ENCODE measurements around the gene CDK5. TPM values are rescaled to one million over a fixed set of nuclear protein-coding genes. Genes with fewer than 3 reads are reported as not detected.

The CDK5 gene
- total and polyA plus RNA-seq, 9 of the 15 experiments (the other 6 are each of a cell fraction or from before 2014, with no cell fraction given) = 3.2 to 38.0 (median 27.5) TPM

DNA sequence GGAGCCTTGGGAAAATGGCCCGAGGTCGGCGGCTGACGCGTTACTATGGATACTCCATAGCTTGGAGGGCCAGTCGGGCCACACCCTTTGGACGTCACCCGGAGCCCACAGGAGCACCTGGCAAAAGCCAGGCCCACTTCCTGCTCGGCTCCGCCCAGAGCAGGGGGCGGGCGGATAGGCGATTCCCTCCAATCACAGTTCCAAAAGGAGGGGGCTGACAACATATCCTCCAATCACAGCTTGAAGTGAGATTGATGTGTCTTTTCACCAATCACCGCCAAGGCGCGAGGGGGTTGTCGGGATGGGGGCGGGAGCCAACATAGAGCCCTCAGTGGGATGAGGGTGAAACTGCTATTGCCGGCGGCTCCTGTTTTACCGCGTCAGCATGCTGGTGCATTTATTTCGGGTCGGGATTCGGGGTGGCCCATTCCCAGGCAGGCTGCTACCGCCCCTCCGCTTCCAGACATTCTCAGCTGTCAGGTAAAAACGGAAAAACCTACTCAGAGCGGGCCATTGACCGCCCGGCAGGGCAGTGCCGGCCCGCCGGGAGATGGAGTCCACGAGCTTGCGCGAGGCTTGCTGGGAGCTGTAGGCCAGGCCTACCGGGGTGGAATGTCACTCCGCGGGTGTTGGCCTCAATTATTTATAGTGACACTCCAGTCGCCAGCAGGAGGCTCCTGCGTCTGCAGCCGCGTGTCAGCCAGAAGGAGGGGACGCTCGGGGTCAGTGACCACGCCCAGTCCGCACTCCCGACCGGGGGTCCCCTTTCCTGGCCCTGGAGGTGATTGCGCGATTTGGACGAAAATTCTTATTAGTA, 29.4 kb downstream of the CDK5 start, which contains the start of gene ABCB8 (continued):
- TF ChIP-seq, protein P1, sequence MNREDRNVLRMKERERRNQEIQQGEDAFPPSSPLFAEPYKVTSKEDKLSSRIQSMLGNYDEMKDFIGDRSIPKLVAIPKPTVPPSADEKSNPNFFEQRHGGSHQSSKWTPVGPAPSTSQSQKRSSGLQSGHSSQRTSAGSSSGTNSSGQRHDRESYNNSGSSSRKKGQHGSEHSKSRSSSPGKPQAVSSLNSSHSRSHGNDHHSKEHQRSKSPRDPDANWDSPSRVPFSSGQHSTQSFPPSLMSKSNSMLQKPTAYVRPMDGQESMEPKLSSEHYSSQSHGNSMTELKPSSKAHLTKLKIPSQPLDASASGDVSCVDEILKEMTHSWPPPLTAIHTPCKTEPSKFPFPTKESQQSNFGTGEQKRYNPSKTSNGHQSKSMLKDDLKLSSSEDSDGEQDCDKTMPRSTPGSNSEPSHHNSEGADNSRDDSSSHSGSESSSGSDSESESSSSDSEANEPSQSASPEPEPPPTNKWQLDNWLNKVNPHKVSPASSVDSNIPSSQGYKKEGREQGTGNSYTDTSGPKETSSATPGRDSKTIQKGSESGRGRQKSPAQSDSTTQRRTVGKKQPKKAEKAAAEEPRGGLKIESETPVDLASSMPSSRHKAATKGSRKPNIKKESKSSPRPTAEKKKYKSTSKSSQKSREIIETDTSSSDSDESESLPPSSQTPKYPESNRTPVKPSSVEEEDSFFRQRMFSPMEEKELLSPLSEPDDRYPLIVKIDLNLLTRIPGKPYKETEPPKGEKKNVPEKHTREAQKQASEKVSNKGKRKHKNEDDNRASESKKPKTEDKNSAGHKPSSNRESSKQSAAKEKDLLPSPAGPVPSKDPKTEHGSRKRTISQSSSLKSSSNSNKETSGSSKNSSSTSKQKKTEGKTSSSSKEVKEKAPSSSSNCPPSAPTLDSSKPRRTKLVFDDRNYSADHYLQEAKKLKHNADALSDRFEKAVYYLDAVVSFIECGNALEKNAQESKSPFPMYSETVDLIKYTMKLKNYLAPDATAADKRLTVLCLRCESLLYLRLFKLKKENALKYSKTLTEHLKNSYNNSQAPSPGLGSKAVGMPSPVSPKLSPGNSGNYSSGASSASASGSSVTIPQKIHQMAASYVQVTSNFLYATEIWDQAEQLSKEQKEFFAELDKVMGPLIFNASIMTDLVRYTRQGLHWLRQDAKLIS (CRISPR knock-in tag; IDR thresholded peaks at IDR 0.05) = 0 out of 2 replicates have a peak, but pooled peaks have one; percentile 67
- TF ChIP-seq NEUROD1 (IDR thresholded peaks at IDR 0.05; ENCODE audit: borderline replicate concordance, low read depth, low read length, partially characterized antibody) (peak; percentile 99), SAFB (IDR thresholded peaks at IDR 0.05; ENCODE audit: borderline replicate concordance, low read depth, low read length) (peak; percentile 81; the same call in 1 of the 2 replicates), SMAD4 (CRISPR knock-in tag; conservative IDR thresholded peaks at IDR 0.05) (peak; percentile 91), RAD21 (CRISPR knock-in tag; conservative IDR thresholded peaks at IDR 0.05 in 1 of 2, IDR thresholded peaks at IDR 0.05 in 1 of 2) (peak; percentile 85 to 89), NCOA1 (IDR thresholded peaks at IDR 0.05; ENCODE audit: low read depth) (no peak), ZFP1 (CRISPR knock-in tag; IDR thresholded peaks at IDR 0.05) (0 out of 2 replicates have a peak, but pooled peaks have one; percentile 47), MAZ (CRISPR knock-in tag; conservative IDR thresholded peaks at IDR 0.05 in 1 of 2, IDR thresholded peaks at IDR 0.05 in 1 of 2) (peak; percentile 93 to 95), EHMT2 (IDR thresholded peaks at IDR 0.05) (no peak), KAT2B (IDR thresholded peaks at IDR 0.05; ENCODE audit: low read depth, low read length) (peak; percentile 18), GABPA (tag; conservative IDR thresholded peaks at IDR 0.05; ENCODE audit: low read depth) (peak; percentile 80)
- TF ChIP-seq, protein P2, sequence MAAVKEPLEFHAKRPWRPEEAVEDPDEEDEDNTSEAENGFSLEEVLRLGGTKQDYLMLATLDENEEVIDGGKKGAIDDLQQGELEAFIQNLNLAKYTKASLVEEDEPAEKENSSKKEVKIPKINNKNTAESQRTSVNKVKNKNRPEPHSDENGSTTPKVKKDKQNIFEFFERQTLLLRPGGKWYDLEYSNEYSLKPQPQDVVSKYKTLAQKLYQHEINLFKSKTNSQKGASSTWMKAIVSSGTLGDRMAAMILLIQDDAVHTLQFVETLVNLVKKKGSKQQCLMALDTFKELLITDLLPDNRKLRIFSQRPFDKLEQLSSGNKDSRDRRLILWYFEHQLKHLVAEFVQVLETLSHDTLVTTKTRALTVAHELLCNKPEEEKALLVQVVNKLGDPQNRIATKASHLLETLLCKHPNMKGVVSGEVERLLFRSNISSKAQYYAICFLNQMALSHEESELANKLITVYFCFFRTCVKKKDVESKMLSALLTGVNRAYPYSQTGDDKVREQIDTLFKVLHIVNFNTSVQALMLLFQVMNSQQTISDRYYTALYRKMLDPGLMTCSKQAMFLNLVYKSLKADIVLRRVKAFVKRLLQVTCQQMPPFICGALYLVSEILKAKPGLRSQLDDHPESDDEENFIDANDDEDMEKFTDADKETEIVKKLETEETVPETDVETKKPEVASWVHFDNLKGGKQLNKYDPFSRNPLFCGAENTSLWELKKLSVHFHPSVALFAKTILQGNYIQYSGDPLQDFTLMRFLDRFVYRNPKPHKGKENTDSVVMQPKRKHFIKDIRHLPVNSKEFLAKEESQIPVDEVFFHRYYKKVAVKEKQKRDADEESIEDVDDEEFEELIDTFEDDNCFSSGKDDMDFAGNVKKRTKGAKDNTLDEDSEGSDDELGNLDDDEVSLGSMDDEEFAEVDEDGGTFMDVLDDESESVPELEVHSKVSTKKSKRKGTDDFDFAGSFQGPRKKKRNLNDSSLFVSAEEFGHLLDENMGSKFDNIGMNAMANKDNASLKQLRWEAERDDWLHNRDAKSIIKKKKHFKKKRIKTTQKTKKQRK (IDR thresholded peaks at IDR 0.05; ENCODE audit: borderline replicate concordance, low read depth, low read length) = peak; percentile 94
- TF ChIP-seq, protein P3, sequence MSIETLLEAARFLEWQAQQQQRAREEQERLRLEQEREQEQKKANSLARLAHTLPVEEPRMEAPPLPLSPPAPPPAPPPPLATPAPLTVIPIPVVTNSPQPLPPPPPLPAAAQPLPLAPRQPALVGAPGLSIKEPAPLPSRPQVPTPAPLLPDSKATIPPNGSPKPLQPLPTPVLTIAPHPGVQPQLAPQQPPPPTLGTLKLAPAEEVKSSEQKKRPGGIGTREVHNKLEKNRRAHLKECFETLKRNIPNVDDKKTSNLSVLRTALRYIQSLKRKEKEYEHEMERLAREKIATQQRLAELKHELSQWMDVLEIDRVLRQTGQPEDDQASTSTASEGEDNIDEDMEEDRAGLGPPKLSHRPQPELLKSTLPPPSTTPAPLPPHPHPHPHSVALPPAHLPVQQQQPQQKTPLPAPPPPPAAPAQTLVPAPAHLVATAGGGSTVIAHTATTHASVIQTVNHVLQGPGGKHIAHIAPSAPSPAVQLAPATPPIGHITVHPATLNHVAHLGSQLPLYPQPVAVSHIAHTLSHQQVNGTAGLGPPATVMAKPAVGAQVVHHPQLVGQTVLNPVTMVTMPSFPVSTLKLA (conservative IDR thresholded peaks at IDR 0.05) = peak; percentile 96 to 98
- TF ChIP-seq, protein P4, sequence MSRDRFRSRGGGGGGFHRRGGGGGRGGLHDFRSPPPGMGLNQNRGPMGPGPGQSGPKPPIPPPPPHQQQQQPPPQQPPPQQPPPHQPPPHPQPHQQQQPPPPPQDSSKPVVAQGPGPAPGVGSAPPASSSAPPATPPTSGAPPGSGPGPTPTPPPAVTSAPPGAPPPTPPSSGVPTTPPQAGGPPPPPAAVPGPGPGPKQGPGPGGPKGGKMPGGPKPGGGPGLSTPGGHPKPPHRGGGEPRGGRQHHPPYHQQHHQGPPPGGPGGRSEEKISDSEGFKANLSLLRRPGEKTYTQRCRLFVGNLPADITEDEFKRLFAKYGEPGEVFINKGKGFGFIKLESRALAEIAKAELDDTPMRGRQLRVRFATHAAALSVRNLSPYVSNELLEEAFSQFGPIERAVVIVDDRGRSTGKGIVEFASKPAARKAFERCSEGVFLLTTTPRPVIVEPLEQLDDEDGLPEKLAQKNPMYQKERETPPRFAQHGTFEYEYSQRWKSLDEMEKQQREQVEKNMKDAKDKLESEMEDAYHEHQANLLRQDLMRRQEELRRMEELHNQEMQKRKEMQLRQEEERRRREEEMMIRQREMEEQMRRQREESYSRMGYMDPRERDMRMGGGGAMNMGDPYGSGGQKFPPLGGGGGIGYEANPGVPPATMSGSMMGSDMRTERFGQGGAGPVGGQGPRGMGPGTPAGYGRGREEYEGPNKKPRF (IDR thresholded peaks at IDR 0.05; ENCODE audit: low read depth, low read length) = no peak

Data from K562 (cell line).